AG20443 (cell line): ENCODE results near the gene NTPCR.

Experiments used
- DNase-seq: peaks from one replicate; pipeline ENCODE4 v3.0.0; 2012; ENCODE audit warnings: low spot score, mixed read lengths

Gene NTPCR

DNA sequence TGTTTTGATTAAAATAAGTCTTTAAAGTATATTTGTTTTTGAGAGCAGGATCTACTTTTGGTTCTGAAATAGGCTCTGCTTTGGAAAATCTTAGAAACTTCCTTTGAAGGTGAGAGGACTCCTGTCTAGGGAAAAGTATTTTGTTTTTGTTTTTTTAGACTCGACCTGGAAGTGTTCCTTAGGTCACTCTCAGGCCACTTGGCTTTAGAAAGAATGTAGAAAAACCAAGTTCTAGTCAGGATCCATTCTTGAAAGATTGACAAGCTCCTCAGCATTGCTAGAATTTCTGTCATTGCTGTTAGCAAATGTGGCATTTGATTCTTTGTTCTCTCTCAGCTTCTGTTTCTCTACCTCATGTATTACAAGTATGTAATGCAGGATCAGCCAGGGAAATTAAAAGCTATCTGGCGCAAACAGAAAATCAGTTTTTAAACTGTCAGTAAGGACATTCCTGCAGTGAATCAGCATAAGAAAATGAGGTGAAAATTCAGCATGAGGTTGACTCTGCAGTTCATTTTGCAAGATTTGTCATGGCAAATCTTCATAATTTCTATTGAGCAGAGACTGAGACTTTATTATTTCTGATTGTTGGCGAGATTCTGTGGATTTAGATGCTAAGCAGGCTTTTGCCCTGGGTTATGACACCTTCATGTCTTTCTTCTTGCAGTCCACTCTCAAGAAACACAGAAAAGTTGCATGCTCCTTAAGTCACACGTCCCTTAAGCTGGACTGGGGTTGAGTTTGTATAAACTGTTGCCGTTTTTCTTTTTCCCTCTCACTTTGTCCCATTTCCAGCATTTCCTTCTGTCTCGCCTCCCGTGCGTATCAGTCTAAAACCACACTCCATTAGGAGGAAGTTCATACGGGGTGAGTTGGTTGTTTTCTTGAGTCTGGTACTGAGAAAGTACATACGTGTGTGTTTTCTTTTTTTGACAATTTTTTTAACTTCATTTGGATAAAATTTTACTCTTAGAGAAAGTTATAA lies 12.6 kb downstream of the NTPCR start:
- no peak for DNase-seq

DNA sequence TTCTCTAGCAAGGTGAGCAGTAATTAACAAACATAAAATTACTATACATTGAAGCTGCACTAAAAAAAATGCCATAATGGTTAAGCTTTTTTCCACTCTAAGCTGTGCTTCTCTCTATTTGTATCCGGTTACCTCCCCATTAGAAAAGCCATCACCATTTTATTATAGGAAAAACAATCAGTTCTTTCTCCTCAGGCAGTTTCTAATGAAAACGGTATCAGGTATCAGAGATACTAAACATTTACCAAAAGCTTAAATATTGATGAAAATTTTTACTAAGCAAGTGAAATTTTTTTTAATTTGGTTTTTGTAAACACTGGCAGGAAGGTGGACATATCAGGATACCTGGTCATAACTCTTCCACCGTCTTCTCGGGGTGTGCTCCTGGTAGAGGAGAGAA lies 14.2 kb downstream of the NTPCR start:
- no peak for DNase-seq

DNA sequence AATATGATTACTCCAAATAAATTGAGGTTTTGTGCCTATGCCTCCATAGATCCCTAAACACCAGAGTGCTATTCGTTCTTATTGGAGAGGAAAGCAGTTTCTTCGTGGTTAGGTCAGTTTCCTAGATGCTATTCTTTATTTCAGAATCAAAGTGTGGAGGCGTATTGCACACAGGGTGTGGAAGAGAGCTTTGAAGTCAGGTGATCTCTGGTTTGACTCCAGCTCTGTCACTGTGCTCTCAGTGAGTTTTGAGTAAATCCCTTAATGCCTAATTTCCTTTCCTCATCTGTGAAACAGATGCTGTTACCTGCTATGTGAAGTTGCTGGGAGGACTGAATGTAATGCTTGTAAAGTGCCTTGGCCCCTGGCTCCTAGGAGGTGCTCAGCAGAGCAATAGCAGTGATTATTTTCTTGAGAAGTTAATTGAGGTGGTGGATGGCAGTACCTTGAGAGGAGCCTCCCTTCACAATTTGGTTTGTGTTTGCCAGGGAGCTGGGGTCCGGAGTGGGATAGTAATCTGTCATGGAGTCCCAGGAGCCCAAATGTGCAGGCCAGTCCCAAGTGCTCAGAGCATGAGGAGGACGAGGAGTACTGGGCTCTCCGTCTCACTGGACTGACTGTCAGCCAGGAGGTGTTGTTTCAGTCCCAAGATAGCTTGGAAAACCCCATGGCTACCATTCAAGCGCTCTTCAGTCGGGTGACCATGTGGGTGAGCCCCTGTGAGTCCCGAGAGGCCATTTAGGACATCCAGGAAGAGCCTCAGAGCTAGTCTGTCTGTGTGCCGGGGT lies 14.9 kb downstream of the NTPCR start:
- DNase-seq, result no peak

DNA sequence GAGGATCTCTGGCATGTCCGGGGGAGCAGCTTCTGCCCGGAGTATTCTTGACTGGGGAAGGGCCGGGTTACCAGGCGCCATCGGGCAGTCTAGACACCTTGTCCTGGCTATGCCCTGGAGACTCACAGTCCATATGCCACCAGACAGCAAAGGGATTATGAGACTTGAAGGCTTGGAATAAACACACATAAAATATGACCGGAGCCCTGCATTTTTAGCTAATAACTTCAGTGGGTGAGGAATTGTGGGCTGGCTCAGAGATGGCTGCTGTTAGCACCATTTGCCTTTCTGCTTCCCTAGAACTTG lies 15.5 kb downstream of the NTPCR start:
- DNase-seq, result no peak

DNA sequence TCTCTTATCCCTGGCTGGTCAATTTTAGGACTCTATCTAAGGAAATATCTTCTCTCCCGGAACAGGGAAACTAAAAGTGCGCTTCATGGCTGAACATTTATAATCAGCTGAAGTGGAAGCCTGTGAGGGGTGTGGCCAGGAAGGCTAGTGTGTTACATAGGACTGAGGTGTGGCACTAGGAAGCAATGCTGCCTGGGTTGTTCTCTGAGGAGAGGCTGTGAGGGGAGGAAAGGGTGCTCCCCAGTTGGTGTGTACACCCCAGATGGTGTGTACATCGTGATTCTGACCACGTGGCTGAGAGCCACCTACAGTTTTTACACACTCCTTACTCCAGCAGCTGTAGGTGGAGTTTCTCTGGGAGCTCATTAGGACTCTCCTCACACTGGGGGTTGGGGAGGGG lies 16.3 kb downstream of the NTPCR start:
- DNase-seq, result no peak

DNA sequence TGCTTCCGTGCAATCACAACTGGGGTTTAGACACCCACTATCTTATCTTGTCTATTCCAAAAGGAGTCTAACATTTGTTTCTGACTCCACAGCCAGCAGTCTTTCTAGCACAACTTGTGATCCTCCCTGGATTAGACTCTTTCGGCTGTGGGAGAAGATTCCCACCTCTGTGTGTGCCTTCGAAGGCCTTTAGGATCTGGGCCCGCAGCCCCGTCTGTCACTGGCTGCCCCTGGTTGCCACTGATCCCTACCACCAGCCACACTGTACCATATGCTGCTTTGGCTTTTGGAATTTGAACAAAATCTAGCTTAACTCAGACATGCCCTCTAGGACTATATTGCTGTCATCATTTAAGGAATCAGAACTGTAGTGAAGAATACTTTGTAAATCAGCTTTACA lies 18.0 kb downstream of the NTPCR start:
- DNase-seq, result no peak

DNA sequence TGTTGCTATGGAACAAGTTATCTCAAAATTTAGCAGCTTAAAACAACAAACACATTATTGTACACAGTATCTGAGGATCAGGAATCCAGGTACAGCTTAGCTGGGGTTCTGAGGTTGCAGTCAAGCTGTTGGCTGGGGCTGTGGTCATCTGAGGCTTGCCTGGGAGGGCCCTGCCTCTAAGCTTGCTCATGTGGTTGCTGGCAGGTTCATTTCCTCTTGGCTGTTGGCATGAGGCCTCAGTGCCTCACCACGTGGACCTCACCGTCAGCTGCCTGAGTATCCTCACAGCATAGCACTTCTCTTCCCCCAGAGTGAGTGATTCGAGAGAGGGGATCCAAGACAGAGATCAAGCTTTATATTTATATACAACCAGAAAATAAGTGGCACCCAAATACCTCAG lies 18.6 kb downstream of the NTPCR start:
- DNase-seq, result peak; percentile 35

DNA sequence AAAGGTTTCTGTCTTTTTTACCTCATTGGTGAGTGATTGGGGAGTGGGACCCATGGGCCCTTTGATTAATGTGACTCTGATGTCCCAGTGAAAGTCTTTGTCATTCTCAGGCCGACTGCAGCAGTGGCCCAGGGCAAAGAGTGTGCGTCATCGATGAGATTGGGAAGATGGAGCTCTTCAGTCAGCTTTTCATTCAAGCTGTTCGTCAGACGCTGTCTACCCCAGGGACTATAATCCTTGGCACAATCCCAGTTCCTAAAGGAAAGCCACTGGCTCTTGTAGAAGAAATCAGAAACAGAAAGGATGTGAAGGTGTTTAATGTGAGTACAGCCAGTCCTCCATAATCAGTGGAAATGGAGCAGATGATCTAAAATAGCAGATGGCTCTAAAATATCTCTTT lies 19.4 kb downstream of the NTPCR start:
- no peak for DNase-seq

DNA sequence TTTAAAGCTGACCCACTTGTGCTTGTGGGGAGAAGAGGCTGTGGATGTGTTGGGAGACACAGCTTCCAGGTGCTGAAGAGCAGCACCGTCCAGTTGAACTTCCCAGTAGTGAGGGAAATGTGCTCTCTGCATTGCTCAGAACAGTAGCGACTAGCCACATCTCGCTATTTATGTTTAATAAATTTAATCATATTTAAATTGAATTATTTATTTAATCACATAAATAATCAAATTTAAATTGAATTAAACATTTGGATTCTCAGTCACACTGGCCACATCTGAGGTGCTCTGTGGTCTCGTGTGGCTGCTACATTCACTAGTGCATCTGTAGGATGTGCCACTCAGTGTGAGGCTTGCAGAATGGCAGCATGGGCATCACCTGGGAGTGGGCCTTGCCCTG lies 20.1 kb downstream of the NTPCR start:
- DNase-seq, result no peak

DNA sequence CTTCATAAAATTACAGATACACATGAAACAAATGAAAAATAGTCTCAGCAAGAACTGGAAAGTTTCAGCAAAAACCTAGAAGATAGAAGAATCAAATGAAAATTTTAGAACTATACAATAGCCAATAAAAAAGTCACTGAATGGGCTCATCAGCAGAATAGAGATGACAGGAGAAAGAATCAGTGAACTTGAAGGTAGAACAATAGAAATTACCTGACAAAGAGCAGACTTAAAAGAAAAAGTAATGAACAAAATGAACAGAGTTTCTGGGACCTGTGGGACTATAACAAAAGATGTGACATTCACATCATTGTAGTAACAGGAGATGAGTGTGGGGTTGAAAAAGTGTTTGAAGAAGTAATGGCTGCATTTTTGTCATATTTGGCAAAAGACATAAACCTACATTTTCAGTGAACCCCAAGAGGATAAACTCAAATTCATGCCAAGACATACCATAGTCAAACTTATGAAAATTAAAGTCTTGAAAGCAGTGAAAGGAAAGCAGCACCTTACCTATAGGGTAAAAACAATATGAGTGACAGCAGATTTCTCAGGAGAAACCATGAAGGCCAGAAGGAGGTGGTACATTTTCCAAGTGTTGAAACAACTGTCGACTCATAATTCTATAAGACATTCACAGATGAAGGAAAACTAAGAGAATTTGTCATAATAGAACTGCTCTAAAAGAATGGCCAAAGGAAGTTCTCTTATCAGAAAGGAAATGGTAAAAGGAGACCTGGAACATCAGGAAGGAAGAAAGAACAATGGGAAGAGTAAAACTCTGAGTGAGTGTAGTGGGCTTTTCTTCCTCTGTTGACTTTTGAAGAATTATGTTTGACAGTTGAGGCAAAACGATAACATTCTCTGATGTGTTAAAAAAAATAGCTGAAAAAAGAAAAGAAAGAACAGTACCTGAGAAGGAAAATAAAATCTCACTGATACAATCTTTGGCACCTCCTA lies 23.5 kb downstream of the NTPCR start:
- DNase-seq, result no peak

DNA sequence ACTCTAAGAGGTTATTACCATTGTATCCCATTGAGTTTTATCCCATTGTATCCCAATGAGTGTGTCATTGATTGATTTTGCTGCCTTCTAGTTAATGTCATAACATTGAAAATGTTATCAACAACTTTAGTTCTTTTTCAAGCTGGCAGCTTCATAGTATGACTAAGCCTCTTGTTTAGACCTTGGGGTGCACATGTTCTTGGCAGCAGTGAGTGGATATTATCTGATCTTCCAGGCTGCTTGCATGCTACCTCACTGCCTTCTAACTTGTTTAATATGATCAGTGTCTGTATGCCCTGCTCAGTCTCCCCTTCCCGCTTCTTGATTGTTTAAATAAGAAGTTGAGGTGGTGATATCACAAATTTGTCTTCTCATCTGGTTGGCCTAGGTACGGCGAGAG lies 24.6 kb downstream of the NTPCR start:
- no peak for DNase-seq

DNA sequence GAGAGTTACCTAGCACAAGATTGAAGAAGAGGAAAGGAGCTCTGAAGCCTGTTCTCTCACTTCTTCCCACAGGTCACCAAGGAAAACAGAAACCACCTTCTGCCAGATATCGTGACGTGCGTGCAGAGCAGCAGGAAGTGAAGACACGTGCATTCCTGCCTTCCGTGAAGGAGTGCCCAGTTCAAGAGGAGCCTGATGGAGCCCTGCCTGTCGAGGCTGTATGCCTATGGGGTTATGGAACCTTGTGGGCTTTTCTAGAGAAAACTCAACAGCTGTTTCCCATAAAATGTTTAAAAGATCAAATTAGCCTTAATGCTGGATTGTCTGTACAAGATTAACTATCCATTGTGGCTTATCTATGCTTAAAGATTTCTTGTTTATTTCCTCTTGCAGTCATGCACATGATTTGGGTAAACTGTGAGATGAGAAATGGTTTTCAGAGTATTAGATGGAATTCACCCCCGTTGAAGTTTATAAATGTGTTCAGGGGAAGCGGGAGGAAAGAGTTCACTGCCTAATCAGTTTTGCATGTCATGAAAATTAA lies 27.8 kb downstream of the NTPCR start:
- no peak for DNase-seq

DNA sequence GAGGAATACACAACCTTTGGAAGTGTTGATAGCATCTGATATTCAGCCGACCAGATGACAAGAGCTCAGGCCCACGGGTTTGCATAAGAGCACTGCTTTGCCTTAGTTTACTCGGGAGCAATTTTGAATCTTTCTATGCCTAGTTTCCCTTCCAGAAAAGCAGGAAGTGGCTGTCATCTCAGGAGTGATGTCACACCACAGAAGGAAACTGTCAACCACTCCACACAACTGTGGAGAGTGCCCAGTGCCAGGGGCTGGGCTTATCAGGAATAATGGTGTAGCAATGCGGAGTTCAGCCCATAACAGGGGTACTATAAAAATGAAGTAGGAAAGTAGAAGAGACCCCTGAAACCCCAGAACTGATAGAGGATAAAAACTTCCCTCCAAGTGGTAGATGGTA lies 28.4 kb downstream of the NTPCR start:
- no peak for DNase-seq

DNA sequence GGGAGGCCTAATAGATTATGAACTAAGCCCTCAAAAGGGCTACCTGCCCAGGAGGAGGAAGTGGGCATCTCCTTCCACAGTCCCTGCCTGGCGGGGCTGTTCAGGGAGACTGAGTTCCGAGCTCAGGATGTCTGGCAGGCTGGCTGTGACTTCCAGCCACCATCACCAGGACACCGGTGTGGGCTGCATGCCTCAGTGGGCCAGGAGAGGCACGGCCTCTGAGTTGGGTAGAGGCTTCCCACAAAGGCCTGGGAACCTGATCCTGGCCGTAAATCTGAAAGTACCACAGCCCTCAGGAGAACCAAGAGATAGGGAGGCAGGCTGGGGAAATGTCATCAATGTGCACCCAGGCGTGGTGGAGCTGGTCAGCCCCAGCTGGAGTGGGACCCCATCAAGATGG lies 29.1 kb downstream of the NTPCR start:
- DNase-seq, result no peak

DNA sequence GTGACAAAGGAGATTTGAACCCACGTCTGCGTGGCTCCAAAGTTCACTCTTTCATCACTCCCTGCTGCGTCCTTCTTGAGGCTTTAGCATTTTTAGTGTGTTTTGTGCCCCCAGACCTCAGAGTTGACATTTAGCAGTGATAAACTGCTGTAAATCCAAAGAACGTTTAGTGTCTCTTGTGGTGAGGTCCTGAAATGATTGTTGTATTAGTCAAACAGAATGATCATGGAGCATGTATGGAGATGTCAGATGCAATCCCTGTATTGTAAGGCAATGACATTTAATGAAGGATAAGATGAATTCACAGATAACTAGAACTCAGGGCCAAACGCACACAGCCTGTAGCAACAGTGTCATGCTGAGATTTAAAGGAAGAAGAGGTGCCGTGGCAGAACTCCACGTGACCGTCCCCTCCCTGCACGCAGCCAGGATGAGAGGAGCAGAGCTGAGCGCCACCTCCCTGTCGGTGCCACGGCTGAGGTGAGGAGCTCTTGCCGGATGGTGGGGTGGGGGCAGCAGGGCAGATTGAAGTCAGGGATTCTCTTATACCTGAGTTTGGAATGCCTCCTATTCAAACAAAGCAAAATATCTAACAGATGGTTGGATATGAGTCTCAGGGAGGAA lies 30.1 kb downstream of the NTPCR start:
- no peak for DNase-seq

DNA sequence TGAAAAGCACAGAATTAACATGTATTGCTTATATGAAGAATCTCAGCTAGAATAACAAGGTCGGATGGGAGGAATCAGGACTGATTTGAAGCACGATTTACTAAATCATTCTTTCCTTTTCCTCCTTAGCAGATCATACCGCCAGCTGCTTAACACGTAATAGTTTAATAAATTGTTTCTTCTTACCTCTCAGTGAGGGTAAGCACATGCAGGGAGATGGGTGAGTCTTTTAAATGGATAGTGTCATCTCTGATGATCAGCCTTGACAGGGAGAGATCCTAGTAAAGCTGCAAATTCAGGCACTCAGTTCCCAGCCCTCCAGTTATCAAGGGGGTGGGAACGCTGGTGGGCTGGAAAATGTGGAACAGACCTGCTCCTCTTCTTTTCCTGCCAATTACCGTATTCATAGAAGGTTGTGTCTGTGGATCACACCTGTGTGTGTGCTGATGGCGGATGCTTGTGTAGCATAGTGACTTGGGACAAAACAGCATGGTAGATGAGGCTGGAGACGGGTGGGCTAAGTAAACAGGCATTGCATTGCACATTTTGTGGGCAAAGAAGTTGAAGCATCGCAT lies 30.7 kb downstream of the NTPCR start:
- DNase-seq, result no peak

DNA sequence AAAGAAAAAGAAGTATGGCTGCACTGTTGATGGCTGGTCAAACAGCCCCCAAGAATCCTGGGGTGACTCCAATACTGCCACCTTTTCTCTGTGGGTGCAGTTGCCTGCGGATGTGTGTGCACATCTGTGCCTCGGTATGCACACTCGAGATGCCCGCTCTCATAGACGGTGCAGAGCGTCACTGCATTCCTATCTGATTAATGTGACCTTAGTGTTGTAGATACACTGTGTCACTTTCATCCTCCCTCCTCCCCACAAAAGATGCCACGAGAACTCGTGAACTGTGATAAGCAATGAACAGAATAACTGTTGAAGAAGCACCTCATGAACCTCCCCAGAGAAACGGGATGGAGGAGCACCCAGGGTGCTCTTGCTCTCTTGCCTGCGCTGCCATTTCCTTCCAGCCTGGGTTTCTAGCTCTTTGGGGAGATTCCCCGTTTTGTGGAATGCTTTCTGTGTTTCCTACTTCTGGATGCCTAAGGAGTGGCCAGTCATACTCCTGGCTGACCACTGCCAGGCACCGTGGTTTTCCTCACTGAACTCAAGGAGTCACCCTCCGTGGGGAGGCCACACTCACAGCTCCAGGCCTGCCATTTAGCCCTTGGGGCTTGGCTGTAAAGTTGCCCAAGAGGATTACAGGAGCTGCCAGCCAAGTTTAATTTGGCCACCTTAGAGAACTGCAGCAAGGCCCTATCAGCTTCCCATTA lies 32.0 kb downstream of the NTPCR start:
- peak; percentile 52 for DNase-seq

DNA sequence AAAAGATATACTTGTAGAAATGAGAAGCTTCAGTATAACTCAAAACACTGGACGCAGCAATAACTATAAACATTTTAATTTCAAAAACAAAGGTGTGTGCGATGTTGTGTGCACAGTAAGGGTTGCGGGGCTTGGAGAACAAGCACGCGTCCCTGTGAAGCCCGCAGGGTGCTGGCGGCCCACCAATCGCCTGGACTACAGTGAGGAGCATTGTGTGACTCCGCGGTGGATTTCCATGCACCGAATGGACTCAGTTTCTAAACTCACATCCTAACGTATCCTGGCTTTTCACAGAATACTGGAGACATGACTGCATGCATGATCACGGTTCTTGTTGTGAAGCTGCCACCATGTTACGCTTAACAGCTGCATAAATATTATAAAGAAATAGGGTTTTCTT lies 33.0 kb downstream of the NTPCR start:
- DNase-seq, result no peak

DNA sequence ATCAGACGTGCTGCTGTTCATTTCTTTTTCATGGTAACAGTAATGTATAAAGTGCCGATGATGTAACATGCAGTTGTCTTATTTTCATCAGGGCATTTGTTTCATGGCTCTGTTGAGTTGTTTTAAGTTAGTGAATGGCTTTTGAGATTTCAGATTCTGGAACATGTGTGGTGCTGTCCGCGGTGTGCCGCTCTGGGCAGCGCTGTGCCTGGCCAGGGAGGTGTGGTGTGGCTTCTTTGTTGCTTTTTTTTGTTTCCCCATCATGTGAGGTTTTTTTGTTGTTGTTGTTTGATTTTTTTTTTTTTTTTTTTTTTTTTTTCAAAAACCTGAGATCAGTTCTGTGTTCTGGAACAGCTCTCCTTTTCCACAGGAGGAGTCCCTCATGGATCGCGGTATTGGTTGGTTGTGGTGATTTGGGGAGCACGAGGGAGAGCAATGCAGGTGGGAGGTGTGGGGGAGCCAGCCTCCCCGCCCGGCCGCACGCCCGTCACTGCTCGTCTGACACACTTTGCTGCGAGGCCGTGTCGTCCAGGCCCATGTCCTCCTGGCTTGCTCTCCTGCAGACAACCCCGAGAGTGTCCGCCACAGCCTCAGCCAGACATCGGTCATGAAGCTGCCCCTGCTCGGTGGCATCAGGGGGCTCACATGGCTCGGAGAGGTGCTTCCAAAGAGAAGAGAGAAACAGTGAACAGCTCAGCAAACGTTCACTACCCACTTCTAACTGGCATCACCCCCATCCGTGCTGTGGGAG lies 33.6 kb downstream of the NTPCR start:
- DNase-seq, result no peak
